Loucy (cell line): ENCODE results near the gene RNF4.
A peak's percentile ranks its signal among the peaks of the same experiment; 100 is the strongest.
"Not testable (repeated sequence)": the region's sequence is repeated elsewhere in the genome, so short reads cannot be mapped to it uniquely, and the experiment has no call there.

Source experiments
- H2AFZ ChIP-seq: fragments of 200-600 bp; sonication (generic); 2 replicates; pipeline ENCODE4 v1.6.0; 2016; ENCODE audit warnings: antibody characterized with exemption, mild to moderate bottlenecking, low read length, moderate library complexity
- H3F3A ChIP-seq: fragments of 200-600 bp; 2 replicates; pipeline ENCODE4 v1.6.0; 2016; ENCODE audit warnings: antibody characterized with exemption, low read depth, mild to moderate bottlenecking
- H3K27me3 ChIP-seq: fragments of 200-600 bp; sonication (generic); 2 replicates; pipeline ENCODE4 v1.6.1; 2014; ENCODE audit warnings: low read length, mild to moderate bottlenecking; ENCODE audit not compliant: insufficient read depth, poor library complexity, severe bottlenecking
- H3K36me3 ChIP-seq: fragments of 200-600 bp; sonication (generic); 2 replicates; pipeline ENCODE4 v1.6.1; 2016; ENCODE audit warnings: low read length; ENCODE audit not compliant: insufficient read depth
- H3K4me1 ChIP-seq: fragments of 200-600 bp; sonication (generic); 2 replicates; pipeline ENCODE4 v1.5.1; 2014; ENCODE audit warnings: low read length, mild to moderate bottlenecking; ENCODE audit not compliant: insufficient read depth, poor library complexity, severe bottlenecking
- H3K4me2 ChIP-seq: fragments of 200-600 bp; sonication (generic); 2 replicates; pipeline ENCODE4 v1.6.0; 2014; ENCODE audit warnings: antibody characterized with exemption, low read length, low read depth, mild to moderate bottlenecking; ENCODE audit not compliant: poor library complexity, severe bottlenecking
- H3K4me3 ChIP-seq: fragments of 200-600 bp; sonication (generic); 2 replicates; pipeline ENCODE4 v1.5.1; 2014; ENCODE audit warnings: low read length, mild to moderate bottlenecking, mixed read lengths; ENCODE audit not compliant: poor library complexity, severe bottlenecking
- H3K79me2 ChIP-seq: fragments of 200-600 bp; sonication (generic); 2 replicates; pipeline ENCODE4 v1.6.1; 2014; ENCODE audit warnings: low read length; ENCODE audit not compliant: insufficient read depth
- H3K9ac ChIP-seq: fragments of 200-600 bp; sonication (generic); 2 replicates; pipeline ENCODE4 v1.6.0; 2014; ENCODE audit warnings: mild to moderate bottlenecking, low read depth, low read length, moderate library complexity; ENCODE audit not compliant: poor library complexity, severe bottlenecking
- H3K9me2 ChIP-seq: fragments of 200-600 bp; sonication (generic); replicated peaks from 2 replicates; pipeline ENCODE4 v1.6.1; 2016; ENCODE audit warnings: low read depth, low read length, mixed read lengths
- H3K9me3 ChIP-seq: fragments of 200-600 bp; sonication (generic); 2 replicates; pipeline ENCODE4 v1.6.1; 2014; ENCODE audit warnings: mild to moderate bottlenecking, antibody characterized with exemption, low read length, low read depth; ENCODE audit not compliant: insufficient read depth
- H4K20me1 ChIP-seq: fragments of 200-600 bp; sonication (generic); 2 replicates; pipeline ENCODE4 v1.6.0; 2014; ENCODE audit warnings: antibody characterized with exemption, low read length, mild to moderate bottlenecking; ENCODE audit not compliant: insufficient read depth, poor library complexity, severe bottlenecking
- CTCF ChIP-seq: fragments of 200-600 bp; sonication (generic); conservative IDR thresholded peaks from 2 replicates; pipeline ENCODE4 v1.5.1; 2014; ENCODE audit warnings: mild to moderate bottlenecking, antibody characterized with exemption, low read length
- EZH2phosphoT487 ChIP-seq: fragments of 200-600 bp; IDR thresholded peaks from 2 replicates; pipeline ENCODE4 v1.6.1; 2018; ENCODE audit warnings: antibody characterized with exemption, mild to moderate bottlenecking, moderate library complexity, borderline replicate concordance

RNF4 gene

GRCh38 chr4:2462992-2463762 is 5.7 kb upstream of the RNF4 start:
- TF ChIP-seq CTCF, result no peak
- no peak for TF ChIP-seq EZH2phosphoT487
- Histone ChIP-seq H3K4me3 (peak overlapping the region; percentile 68), H3K79me2 (peaks cover 8% of the 10 kb centered on the region), H4K20me1 (no peaks in the 10 kb centered on the region), H3K4me1 (peaks cover 6% of the 10 kb centered on the region), H3K27me3 (peaks cover 6% of the 10 kb centered on the region), H3K9ac (no peak overlapping the region), H3K4me2 (peak overlapping the region; percentile 68), H3K36me3 (no peaks in the 10 kb centered on the region), H3K9me3 (no peaks in the 10 kb centered on the region), H3K9me2 (no peaks in the 10 kb centered on the region), H2AFZ (peak overlapping the region; percentile 78; the same call in 1 of the 2 replicates), H3F3A (no peaks in the 10 kb centered on the region)

DNA sequence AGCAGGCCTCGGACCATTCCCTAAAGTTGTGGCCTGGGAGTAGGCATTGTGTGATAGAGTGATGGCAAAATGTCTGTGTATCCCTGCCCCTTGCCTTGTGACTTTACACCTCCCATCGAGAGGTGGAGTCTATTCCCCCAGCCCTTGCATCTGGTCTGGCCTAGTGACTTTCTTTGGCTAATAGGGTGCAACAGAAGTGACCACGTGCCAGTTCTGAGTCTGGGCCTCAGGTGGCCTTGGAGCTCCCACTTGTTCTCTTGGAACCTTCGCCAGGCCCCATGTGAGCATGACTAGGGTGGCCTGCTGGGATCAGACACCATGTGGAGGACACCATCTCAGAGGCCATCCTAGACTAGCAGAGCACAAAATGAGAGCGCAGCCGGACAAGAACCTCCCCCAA is 3.9 kb upstream of the RNF4 start:
- Histone ChIP-seq H3K4me2 (no peak overlapping the region), H3K36me3 (no peaks in the 10 kb centered on the region), H4K20me1 (peaks cover 9% of the 10 kb centered on the region), H3K4me1 (peaks cover 8% of the 10 kb centered on the region), H2AFZ (no peak overlapping the region), H3F3A (no peaks in the 10 kb centered on the region), H3K9ac (no peak overlapping the region), H3K9me3 (no peaks in the 10 kb centered on the region), H3K4me3 (no peak overlapping the region), H3K9me2 (no peaks in the 10 kb centered on the region), H3K79me2 (peaks cover 23% of the 10 kb centered on the region), H3K27me3 (peaks cover 9% of the 10 kb centered on the region)
- TF ChIP-seq EZH2phosphoT487 (no peak), CTCF (no peak)

GRCh38 chr4:2465544-2465943 is 3.4 kb upstream of the RNF4 start:
- H3K9me2 ChIP-seq, H3K4me2 ChIP-seq, H3K9ac ChIP-seq, H3K9me3 ChIP-seq, H3K27me3 ChIP-seq, H3K4me3 ChIP-seq, H2AFZ ChIP-seq, H3K36me3 ChIP-seq, H3F3A ChIP-seq: not testable (repeated sequence)
- H3K4me1 ChIP-seq, result peaks cover 13% of the 10 kb centered on the region
- H3K79me2 ChIP-seq, result peaks cover 28% of the 10 kb centered on the region
- peaks cover 14% of the 10 kb centered on the region for H4K20me1 ChIP-seq
